Large intestine (tissue), 3 donors: Measurements from ENCODE around the gene CDCA3. TPM values are rescaled to one million over a fixed set of nuclear protein-coding genes. Genes with fewer than 3 reads are reported as not detected.

Experiments used
- DNase-seq, 2 donors: peaks; one replicate each; pipeline versions ENCODE4 v3.0.0 to v3.0.0-alpha.2; 2013
- H3K27ac ChIP-seq: one replicate; pipeline ENCODE4 v1.5.1; 2013; ENCODE audit warnings: low read length
- H3K27me3 ChIP-seq: 2 replicates; pipeline ENCODE4 v1.6.1; 2013; ENCODE audit warnings: low read length; ENCODE audit not compliant: control insufficient read depth, insufficient read depth
- H3K36me3 ChIP-seq: 2 replicates; pipeline ENCODE4 v1.6.1; 2013; ENCODE audit warnings: low read length; ENCODE audit not compliant: control insufficient read depth, insufficient read depth
- H3K4me1 ChIP-seq: one replicate; pipeline ENCODE4 v1.6.1; 2013; ENCODE audit warnings: low read length; ENCODE audit not compliant: control insufficient read depth, insufficient read depth
- H3K4me3 ChIP-seq: one replicate; pipeline ENCODE4 v1.5.1; 2013; ENCODE audit warnings: low read length
- H3K9me3 ChIP-seq: one replicate; pipeline ENCODE4 v1.6.1; 2013; ENCODE audit warnings: mild to moderate bottlenecking, low read depth, low read length, moderate library complexity; ENCODE audit not compliant: control insufficient read depth
- WGBS: methylation state at CpG from one replicate; pipeline ENCODE4 v1.1.5; 2013; ENCODE audit warnings: low lambda C conversion rate; ENCODE audit not compliant: insufficient coverage; 5-methylcytosine and 5-hydroxymethylcytosine counted together
- polyA plus RNA-seq: library from polyadenylated mRNA; unstranded; fragments of 120-200 nt; gene quantifications from one replicate; pipeline ENCODE4 v1.2.1, GENCODE V29; 2013

CDCA3 gene
- polyA plus RNA-seq, 1 donor: 29.1 TPM

DNA sequence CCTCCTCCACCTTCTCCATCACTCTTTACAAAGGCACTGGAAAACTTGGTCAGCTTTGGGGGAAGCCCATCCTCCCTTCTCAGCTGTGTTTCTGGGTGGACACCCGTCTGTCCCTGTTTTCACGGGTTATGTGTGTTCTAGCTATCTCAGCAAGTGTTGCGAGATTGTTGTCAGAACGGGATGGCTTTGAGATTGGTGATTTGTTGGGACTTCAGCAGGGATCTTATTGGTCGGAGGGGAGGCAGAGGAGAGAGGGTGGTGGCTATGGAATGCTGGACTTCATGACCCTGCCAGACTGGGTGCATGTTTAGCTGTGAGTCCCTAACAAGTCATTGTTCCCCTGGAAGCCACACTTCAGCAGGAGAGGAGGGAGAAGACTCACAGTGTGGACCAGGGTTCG lies 3.0 kb upstream of the CDCA3 start:
- Histone ChIP-seq H3K9me3 (no peaks in the 10 kb centered on the region), H3K36me3 (peaks cover 52% of the 10 kb centered on the region), H3K4me3 (no peak overlapping the region), H3K27me3 (no peaks in the 10 kb centered on the region), H3K4me1 (peaks cover 32% of the 10 kb centered on the region), H3K27ac (no peak overlapping the region)
- WGBS: no CpG with 5 or more reads among the region's 6 CpGs
- DNase-seq: no peak

DNA sequence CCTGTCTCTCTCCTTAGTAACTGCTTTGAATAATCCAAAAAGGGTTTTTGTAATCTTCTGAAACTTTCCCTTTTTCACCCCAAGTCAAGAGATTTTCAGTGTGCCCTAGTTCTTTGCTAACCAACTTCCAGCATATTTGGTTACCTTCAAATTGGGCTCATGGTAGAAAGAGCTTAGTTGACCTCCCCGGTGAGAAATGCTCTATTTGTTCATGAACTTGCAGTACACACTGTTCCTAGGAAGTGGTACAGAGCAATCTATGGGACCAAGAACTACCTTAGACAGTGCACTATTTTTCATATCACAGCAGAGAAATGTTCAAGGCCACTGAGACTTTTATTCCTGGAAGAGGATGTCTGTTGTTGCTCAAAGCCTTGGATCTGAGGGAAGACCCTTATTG lies 2.5 kb upstream of the CDCA3 start:
- no CpG with 5 or more reads among the region's 1 CpG for WGBS
- no peak for DNase-seq
- H3K27ac ChIP-seq: peak overlapping the region; percentile 76
- H3K4me3 ChIP-seq: no peak overlapping the region
- H3K27me3 ChIP-seq: no peaks in the 10 kb centered on the region
- no peaks in the 10 kb centered on the region for H3K9me3 ChIP-seq
- H3K4me1 ChIP-seq: peaks cover 32% of the 10 kb centered on the region
- H3K36me3 ChIP-seq: peaks cover 51% of the 10 kb centered on the region

DNA sequence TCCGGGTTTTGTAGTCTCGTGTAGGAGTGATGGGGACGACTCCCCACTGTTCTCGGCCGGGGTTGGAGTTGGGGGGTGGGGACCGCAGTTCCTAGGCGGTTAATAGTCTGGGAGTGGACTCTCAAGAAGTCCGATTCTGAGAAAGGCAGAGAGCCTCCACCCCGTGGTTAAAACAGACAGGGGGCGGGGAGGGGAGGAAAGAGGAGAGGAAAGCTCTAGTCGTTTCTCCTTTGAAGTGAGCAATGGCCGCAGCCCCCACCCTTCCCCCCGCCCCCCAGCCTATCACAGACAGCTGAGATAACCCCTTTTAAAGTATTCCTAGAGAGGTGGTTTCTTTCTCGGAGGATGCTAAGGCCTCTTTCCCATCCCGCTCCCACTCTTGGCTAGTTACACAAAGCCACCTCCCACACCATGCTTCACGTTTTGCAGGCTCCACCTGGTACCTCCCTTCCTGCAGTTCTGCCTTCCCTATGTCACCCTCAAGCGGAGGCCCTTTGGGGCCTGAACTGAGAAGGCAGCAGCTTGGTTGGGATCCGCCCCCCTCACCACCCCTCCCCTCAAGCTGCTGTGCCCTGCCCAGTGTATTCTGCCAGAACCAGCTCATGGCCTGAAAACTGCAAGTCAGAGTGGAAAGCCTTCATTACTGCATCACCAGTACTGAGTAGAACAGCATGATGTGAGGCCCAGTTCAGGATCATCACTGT lies 1.7 kb upstream of the CDCA3 start:
- WGBS: 0% methylated on average over 3 of the region's 18 CpGs
- Histone ChIP-seq H3K9me3 (no peaks in the 10 kb centered on the region), H3K4me3 (peak overlapping the region; percentile 89), H3K36me3 (peaks cover 48% of the 10 kb centered on the region), H3K4me1 (peaks cover 32% of the 10 kb centered on the region), H3K27ac (peak overlapping the region; percentile 76), H3K27me3 (no peaks in the 10 kb centered on the region)
- peak; percentile 65 to 74 for DNase-seq

DNA sequence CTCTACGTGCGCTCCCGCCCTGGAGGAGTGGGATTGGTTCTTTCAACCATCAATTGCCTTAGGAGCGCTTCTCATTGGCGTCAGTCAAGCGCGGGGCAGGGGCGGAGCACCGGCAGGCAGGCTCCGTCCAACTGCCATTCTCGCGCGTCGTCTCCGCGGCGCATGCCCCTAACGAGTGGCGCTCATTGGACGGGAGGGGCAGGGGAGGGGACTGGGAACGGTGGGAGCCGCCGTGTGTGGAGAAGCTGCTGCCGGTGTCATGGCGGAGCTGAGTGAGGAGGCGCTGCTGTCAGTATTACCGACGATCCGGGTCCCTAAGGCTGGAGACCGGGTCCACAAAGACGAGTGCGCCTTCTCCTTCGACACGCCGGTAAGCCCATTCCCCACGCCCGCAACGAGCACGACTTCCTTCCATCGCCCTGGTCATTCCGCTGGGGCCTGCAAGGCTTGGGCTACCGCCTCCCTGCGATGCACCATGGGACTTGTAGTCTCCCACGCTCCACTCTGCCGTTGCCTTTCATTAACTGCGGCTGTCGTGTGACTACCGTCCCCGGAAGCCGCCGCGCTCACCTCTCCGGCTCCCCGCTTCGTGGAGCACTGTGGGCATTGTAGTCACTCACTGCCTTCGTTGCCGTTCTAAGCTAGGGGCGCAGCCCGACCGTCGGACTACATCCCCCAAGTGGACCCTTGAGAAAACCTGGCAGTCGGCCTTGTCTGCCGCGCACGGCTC lies 1.0 kb upstream of the CDCA3 start, which contains the start of gene USP5:
TSS of gene USP5 (plus strand) at position 230 of the 730 bp plus-strand sequence. CDS start at position 260, 30 bp downstream.
- peak; percentile 100 for DNase-seq
- H3K27me3 ChIP-seq: no peaks in the 10 kb centered on the region
- H3K36me3 ChIP-seq: peaks cover 48% of the 10 kb centered on the region
- no peaks in the 10 kb centered on the region for H3K9me3 ChIP-seq
- H3K27ac ChIP-seq: peak within 1 kb of the TSS; percentile 99
- no CpG with 5 or more reads among the region's 65 CpGs for WGBS
- peaks cover 32% of the 10 kb centered on the region for H3K4me1 ChIP-seq
- peak within 1 kb of the TSS; percentile 89 for H3K4me3 ChIP-seq

DNA sequence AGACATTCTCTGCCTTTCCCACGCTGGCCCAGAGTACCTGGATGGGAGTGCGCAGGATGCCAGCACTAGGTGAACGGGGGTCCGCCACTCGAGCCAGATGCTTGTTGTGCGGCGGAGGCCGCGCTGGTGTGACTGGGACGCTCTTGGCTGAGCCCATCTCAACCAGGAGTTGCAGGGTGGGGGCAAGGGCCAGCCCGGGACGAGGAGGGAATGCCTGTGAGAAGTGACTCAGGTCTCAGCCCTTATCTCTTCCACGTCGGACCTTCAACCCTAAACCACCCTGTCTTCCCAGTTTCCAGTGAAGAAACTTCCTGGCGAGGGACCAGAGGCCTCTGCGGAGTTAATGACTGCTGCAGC lies 312 bp downstream of the CDCA3 start:
- peak; percentile 95 to 97 for DNase-seq

DNA sequence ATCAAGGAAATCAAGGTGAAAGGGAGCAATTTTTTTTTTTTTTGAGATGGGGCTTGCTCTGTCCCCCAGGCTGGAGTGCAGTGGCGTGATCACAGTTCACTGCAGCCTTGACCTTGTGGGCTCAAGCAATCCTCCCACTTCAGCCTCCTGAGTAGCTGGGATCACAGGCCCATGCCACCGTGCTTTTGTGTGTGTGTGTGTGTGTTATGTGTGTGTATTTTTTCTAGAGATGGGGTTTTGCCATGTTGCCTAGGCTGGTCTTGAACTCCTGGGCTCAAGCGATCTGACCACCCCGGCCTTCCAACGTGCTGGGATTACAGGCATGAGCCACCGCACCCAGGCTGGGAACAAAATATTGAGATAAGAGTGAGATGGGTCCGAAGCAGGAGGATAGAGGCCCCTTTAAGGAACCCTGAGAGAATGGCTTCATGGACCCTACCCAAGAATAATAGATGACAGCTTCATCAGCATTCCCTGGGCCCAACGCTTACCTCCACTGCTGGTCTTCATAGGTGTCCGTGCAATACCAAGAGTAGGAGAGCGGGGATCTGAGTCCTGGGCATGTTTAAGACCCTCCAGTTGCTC lies 1.0 kb downstream of the CDCA3 start:
- Histone ChIP-seq H3K9me3 (no peaks in the 10 kb centered on the region), H3K27ac (peak overlapping the region; percentile 99), H3K4me3 (peak overlapping the region; percentile 89), H3K36me3 (peaks cover 49% of the 10 kb centered on the region), H3K27me3 (no peaks in the 10 kb centered on the region), H3K4me1 (peaks cover 32% of the 10 kb centered on the region)
- no peak for DNase-seq
- WGBS: no CpG with 5 or more reads among the region's 10 CpGs

More for the DNA sequence above, 312 bp downstream of the CDCA3 start:
- H3K27me3 ChIP-seq: no peaks in the 10 kb centered on the region
- H3K4me1 ChIP-seq: peaks cover 32% of the 10 kb centered on the region
- peak overlapping the region; percentile 89 for H3K4me3 ChIP-seq
- no peaks in the 10 kb centered on the region for H3K9me3 ChIP-seq
- peaks cover 48% of the 10 kb centered on the region for H3K36me3 ChIP-seq
- H3K27ac ChIP-seq: peak overlapping the region; percentile 99
- WGBS: no CpG with 5 or more reads among the region's 16 CpGs

DNA sequence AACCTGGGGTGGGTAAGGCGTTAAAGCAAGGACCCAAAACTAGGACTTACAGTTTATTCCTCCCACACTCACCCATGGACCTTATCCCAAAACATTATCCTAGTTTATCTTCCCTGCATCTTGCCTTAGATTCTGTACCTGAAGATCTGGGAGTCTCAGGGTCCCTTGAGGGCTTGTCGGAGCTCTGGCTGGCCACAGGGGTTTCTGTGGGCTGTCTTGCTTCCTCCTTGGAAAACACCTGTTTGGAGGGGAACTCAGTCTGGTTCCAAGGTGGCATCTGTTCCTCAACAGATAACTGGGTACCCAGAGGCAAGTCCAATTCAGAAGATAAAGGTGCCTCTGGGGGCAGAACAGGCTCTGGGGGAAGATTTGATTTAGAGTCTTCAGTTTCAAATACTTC lies 1.7 kb downstream of the CDCA3 start:
- no peak overlapping the region for H3K27ac ChIP-seq
- no peaks in the 10 kb centered on the region for H3K9me3 ChIP-seq
- WGBS: no CpG with 5 or more reads among the region's 2 CpGs
- no peak for DNase-seq
- H3K4me3 ChIP-seq: no peak overlapping the region
- H3K36me3 ChIP-seq: peaks cover 49% of the 10 kb centered on the region
- H3K27me3 ChIP-seq: no peaks in the 10 kb centered on the region
- peaks cover 32% of the 10 kb centered on the region for H3K4me1 ChIP-seq

DNA sequence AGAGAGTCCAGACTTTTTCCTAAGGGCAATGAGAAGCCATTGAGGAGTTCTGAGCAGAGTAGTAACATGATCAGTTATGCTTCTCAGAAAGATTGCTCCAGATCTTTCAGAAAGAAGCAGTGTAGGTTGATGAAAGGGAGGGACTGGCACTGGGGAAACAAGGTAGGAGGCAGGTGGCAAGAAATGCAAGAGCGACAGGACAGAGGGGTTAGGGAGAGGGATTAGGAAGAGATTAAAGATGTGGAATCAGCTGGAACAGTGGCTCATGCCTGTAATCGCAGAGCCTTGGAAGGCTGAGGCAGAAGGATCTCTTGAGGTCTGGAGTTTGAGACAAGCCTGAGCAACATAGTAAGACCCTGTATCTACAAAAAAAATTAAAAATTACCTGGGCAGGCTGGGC lies 3.4 kb downstream of the CDCA3 start:
- H3K27me3 ChIP-seq: no peaks in the 10 kb centered on the region
- H3K36me3 ChIP-seq: peaks cover 55% of the 10 kb centered on the region
- no peak overlapping the region for H3K4me3 ChIP-seq
- no peaks in the 10 kb centered on the region for H3K9me3 ChIP-seq
- no peak overlapping the region for H3K27ac ChIP-seq
- WGBS: 92% methylated on average over 1 of the region's 2 CpGs
- peaks cover 21% of the 10 kb centered on the region for H3K4me1 ChIP-seq
- no peak for DNase-seq

DNA sequence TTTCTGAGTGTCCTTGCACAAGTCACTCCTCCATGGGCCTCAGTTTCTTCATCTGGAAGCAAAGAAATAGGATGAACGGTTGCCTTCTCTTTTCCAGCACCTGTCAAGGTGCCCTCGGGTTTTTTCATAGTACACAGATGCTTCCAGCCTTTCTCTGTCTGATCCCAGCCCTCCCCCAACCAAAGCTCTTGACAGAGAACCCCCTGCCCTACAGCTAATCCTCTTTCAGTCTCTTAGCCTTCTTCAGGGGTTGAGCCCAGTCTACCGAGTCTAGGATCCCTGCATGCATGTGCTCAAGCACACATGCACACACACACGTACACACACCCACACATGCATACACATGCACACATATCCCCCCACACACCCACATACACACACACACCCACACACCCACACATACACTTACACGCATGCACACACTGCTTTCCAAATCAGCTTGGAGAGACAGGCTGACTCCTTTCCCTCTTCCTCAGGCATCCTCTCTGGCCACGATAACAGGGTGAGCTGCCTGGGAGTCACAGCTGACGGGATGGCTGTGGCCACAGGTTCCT lies 4.7 kb downstream of the CDCA3 start:
- H3K4me3 ChIP-seq: no peak overlapping the region
- no peaks in the 10 kb centered on the region for H3K9me3 ChIP-seq
- WGBS: no CpG with 5 or more reads among the region's 7 CpGs
- no peak overlapping the region for H3K27ac ChIP-seq
- no peak for DNase-seq
- H3K4me1 ChIP-seq: peaks cover 21% of the 10 kb centered on the region
- peaks cover 55% of the 10 kb centered on the region for H3K36me3 ChIP-seq
- no peaks in the 10 kb centered on the region for H3K27me3 ChIP-seq

DNA sequence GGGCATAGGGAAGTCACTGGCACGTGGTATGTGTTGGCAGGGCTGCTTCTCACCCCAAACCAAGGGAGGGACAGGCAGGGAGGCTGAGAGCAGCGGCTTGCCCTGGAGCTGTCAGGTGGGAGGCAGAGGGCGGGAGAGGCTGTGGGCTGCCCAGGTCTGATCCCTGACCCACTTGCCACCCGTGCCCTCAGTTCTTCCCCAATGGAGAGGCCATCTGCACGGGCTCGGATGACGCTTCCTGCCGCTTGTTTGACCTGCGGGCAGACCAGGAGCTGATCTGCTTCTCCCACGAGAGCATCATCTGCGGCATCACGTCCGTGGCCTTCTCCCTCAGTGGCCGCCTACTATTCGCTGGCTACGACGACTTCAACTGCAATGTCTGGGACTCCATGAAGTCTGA lies 5.7 kb downstream of the CDCA3 start:
- Histone ChIP-seq H3K27ac (no peak overlapping the region), H3K9me3 (no peaks in the 10 kb centered on the region), H3K4me1 (peaks cover 19% of the 10 kb centered on the region), H3K4me3 (no peak overlapping the region), H3K27me3 (no peaks in the 10 kb centered on the region), H3K36me3 (peaks cover 55% of the 10 kb centered on the region)
- no peak for DNase-seq
- no CpG with 5 or more reads among the region's 17 CpGs for WGBS
